CMK (cell line): ENCODE data around the gene PLAC8.
"Not testable (repeated sequence)": the region's sequence is repeated elsewhere in the genome, so short reads cannot be mapped to it uniquely, and the experiment has no call there.

Experiments used
- DNase-seq: peaks from one replicate; pipeline ENCODE4 v3.0.0-alpha.2; 2010; ENCODE audit warnings: low read depth

The PLAC8 gene

GRCh38 chr4:83112231-83112630 lies 2.3 kb downstream of the PLAC8 start:
- peak; percentile 52 for DNase-seq

DNA sequence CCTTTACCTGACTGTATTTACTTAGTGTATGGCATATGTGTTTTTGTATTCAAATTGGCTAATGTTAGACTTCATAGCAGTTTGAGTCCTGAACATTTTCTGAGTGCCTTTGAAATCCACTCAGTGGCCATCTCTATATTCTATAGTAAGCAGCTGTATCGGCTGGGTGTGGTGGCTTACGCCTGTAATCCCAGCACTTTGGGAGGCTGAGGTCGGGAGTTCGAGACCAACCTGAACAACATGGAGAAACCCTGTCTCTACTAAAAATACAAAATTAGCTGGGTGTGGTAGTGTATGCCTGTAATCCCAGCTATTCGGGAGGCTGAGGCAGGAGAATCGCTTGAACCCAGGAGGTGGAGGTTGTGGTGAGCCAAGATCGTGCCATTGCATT lies 2.8 kb downstream of the PLAC8 start:
- not testable (repeated sequence) for DNase-seq

- no peak for DNase-seq
Measured at GRCh38 chr4:83110970-83111750, 3.4 kb downstream of the PLAC8 start.

GRCh38 chr4:83110223-83110945 lies 4.1 kb downstream of the PLAC8 start:
- peak; percentile 60 for DNase-seq

- DNase-seq = peak; percentile 17
Measured at GRCh38 chr4:83109480-83110222, 4.9 kb downstream of the PLAC8 start.

- no peak for DNase-seq
Measured at GRCh38 chr4:83108101-83108861, 6.2 kb downstream of the PLAC8 start.

DNA sequence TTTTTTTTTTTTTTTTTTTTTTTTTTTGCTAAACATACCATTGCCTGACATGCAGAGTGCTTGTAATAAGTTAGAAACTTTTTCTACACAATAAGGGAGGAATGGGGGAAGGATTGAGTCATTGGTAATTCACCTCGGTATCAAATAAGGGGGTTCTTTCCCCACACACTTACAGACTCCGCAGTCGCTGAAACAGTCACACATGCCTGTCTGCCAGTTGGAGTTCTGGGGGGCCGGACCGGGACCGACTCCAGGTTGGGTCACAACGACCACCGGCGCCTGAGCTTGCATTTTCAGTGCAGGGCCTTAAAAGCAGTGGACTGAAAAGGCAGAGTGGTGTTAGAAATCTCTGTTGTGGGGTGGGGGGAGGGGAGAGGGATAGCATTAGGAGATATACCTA lies 6.9 kb downstream of the PLAC8 start:
- no peak for DNase-seq

GRCh38 chr4:83104991-83105390 lies 9.5 kb downstream of the PLAC8 start:
- DNase-seq = no peak

- no peak for DNase-seq
Measured at GRCh38 chr4:83096397-83096796, 18.1 kb downstream of the PLAC8 start.

DNA sequence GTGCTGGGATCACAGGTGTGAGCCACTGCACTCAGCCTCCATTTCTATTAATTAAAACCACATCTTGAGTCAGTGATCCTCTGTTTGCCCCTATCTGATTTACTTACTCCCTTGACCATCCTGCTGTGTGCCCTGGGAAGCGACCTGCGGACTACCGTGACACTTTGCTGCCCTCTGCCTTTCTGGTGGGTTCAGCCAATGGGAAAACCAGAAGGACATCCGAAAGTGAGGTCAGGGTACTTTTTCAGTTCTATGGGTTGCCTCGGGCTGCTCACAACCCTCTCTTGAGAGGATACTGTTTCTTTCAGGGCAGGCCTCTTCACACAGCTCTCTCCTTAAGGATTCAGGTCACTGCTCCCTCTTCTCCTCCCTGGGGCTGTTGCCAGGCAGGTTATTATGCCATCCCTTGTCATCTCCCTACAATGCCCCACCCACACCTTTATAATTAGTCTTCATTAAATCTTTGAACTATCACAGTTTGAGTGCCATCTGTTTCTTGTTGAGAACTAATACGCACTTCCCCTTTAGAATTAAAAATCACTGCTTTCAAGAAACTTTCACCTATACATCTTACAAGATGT lies 21.4 kb downstream of the PLAC8 start:
- DNase-seq = no peak

- DNase-seq = no peak
Measured at GRCh38 chr4:83089410-83090157, 24.9 kb downstream of the PLAC8 start.

DNA sequence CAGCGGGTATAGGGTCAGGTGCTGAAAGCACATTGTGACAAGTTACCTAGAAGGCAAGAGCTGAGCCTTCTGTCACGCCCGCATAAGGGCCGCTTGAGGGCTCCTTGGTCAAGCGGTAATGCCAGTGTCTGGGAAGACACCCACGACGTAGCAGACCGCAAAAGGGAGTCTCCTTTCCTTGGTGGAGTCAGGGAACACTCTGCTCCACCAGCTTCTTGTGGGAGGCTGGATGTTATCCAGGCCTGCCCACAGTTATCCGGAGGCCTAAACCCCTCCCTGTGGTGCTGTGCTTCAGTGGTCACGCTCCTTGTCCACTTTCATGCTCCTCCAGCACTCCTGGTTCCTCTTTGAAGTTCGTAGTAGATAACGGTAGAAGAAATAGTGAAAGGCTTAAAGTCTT lies 29.6 kb downstream of the PLAC8 start:
- DNase-seq = peak; percentile 45

- peak; percentile 43 for DNase-seq
Measured at GRCh38 chr4:83083925-83084475, 30.5 kb downstream of the PLAC8 start.

- no peak for DNase-seq
Measured at GRCh38 chr4:83082777-83083176, 31.8 kb downstream of the PLAC8 start.

GRCh38 chr4:83080561-83080960 lies 34.0 kb downstream of the PLAC8 start:
- DNase-seq = no peak

DNA sequence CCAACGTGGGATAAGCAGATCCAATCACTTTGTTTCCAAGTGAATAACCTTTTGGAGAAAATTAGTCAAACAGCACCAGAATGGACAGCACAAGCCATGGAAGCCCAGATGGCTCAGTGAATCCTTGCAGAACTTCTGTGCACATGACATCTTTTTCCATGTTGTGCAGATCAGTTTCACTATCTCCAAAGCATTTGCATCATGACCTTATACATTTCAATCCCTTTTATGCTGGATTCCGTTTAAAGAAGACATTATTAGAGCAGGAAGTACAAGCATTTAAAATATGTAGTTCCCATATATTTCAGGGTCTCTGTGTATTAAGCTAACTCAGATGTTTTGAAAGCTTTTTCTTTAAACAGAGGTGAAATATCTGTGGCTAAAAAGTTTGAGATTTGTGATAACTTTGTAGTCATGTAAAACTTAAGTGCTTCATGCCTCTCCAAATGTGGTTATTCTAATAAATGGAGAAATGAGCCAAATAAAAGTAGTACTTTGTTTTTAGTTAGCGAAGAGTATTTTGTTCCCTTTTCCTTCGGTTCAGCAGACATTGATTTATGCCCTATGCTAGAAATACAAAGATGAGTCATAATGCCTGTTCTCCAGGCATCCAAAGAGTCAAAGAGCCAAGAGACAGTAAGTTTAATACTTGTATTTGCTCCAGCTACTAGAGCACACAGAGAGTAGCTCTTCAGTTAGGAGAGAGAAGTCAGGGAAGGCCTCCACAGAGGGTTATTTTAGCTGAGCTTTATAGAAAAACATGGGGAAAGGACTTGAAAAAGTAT lies 39.0 kb downstream of the PLAC8 start:
- DNase-seq = no peak

DNA sequence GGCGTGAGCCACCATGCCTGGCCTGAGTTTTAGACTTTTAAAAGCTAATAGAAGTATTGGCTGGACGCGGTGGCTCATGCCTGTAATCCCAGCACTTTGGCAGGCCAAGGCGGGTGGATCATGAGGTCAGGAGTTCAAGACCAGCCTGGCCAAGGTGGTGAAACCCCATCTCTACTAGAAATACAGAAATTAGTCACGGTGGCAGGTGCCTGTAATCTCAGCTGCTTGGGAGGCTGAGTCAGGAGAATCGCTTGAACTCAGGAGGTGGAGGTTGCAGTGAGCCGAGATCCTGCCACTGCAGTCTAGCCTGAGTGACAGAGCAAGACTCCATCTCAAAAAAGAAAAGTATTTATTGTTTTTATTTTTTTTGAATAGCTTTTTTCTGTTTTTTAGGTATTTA lies 39.7 kb downstream of the PLAC8 start:
- DNase-seq = not testable (repeated sequence)

DNA sequence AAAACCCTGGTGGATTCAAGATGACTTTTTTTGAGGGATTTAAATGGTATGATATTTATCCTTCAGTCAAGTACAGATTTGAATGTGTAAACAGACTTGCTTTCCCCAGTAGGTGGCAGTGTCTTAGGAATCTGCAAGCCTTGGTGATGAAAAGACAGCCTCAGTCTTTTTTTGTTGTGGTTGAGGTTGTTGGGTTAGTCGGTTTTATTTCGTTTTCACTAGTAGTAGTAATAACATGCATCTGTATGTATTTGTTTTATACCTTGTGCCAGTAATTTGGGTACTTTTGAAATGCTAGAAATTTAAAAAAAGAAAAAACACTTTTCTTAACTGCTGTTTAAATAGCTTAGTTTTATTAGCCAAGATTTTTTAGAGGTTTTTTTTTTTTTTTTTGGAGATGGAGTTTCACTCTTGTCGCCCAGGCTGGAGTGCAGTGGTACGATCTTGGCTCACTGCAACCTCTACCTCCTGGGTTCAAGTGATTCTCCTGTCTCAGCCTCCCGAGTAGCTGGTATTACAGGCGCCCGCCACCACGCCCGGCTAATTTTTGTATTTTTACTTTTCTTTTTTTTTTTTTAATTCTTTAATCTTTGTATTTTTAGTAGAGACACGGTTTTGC lies 40.3 kb downstream of the PLAC8 start:
- DNase-seq = peak; percentile 36

- DNase-seq = no peak
Measured at GRCh38 chr4:83071116-83071515, 43.4 kb downstream of the PLAC8 start.
